ENCODE measurements around the gene LRRC53. TPM values are rescaled to one million over a fixed set of nuclear protein-coding genes. Genes with fewer than 3 reads are reported as not detected.

Gene LRRC53
- total RNA-seq, 2 donors from 2014 or later = not detected

DNA sequence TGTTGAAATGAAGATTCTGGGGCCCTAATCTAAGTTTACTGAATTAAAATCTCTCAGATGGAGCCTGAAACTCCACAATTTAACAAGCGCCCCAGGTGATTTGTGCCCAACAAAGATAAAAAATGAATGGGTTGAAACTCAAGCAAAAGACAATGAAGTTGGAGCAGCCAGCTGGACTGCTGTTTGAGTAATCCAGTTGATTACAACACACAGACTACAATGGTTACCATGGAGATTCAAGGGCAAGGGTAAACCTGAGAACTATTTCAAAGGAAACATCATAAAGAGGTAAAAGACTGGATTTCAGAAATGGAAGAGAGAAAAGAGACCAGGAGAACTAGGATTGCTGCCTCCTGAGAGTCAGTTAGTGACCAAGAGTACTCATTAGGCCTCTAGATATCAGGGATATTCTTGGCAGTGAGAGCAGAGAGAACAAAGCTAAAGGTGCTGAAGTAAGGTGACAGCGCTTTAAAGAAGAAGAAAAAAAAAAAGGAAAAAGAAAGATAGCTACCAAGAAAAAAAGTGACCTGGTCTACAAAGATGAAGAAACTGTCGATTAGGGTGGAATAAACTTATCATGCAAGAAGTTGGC, 44.5 kb downstream of the LRRC53 start:
- no peak for DNase-seq (ENCODE audit: low spot score in 2 of 2)
- Mint-ChIP-seq H3K9me3 (no peaks in the 10 kb centered on the region), H3K27ac (no peak overlapping the region), H3K36me3 (no peaks in the 10 kb centered on the region)
- no peak for ATAC-seq

DNA sequence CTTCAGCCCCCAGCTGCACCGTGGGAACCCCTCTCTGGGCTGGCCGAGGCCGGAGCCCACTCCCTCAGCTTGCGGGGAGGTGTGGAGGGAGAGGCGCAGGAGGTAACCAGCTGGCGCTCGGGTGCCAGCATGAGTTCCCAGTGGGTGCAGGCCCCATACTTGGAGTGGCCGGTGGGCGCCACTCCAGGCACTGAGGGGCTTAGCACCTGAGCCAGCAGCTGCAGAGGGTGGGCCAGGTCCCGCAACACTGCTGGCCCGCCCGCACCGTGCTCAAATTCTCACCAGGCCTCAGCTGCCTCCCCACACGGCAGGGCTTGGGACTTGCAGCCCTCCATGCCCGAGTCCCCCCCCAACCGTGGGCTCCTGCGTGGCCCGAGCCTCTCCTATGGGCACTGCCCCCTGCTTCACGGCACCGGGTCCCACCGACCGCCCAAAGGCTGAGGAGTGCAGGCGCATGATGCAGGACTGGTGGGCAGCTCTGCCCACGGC, 47.2 kb downstream of the LRRC53 start:
- no peak overlapping the region for H3K27ac Mint-ChIP-seq
- no peak for DNase-seq (ENCODE audit: low spot score in 2 of 2)
- H3K9me3 Mint-ChIP-seq = no peaks in the 10 kb centered on the region
- H3K36me3 Mint-ChIP-seq = no peaks in the 10 kb centered on the region
- no peak for ATAC-seq

- no peak for ATAC-seq
Measured at GRCh38 chr1:74464037-74464436, 48.4 kb downstream of the LRRC53 start.

DNA sequence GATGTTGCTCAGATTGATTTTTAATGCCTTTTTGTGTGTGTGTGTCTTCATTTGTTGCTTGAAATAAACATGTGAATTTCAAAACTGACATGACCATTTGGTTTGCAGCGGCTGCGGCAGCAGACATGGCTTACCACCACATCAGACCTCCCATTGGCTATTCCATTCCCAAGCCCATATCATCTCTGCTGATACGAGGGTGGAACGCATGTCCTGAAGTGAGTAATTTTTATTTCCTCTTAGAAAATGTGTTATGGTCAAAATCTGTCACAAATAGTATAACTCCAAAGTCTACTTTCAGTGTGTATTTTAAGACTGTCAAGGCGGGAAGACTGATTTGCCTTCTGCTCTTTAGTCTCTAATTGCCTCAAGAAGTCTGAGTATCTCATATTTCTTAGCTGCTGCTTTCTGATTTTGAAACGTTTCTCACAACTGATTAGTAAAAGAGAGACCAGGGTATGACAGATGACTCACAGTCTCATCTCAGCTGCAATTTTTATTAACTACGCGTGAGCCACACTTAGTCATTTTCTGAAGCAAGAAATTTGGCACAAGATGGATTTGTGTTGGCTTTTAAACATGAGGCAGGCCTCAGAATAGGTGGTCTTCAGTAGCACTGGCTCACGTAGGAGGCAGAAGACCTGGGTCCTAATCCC, 49.0 kb downstream of the LRRC53 start:
- no peak overlapping the region for H3K27ac Mint-ChIP-seq
- ATAC-seq = peak in 1 of 2 donors; percentile 74
- no peaks in the 10 kb centered on the region for H3K9me3 Mint-ChIP-seq
- no peak for DNase-seq (ENCODE audit: low spot score in 2 of 2)
- H3K36me3 Mint-ChIP-seq = no peaks in the 10 kb centered on the region

More at GRCh38 chr1:74464037-74464436, 48.4 kb downstream of the LRRC53 start:
- Mint-ChIP-seq H3K27ac (no peak overlapping the region), H3K36me3 (no peaks in the 10 kb centered on the region), H3K9me3 (no peaks in the 10 kb centered on the region)
- no peak for DNase-seq (ENCODE audit: low spot score in 2 of 2)

DNA sequence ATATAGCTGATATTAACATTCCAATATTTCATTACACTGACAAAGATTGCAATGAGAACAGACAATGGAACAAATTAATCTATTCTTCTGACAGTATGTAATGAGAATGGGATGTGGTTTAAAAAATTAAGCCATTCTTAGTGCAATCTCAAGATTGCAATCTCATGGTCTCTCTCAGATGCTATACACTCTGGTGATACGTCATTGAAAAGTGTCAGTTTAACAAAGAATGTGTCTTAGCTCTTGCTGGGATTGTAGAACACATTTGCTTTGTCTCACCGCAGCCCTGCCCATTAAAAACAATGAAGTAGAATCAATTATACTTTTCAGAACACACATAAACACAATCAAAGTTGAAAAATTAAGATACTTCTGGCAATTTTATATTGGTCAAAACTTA, 55.2 kb downstream of the LRRC53 start:
- Mint-ChIP-seq H3K36me3 (no peaks in the 10 kb centered on the region), H3K9me3 (no peaks in the 10 kb centered on the region), H3K27ac (no peak overlapping the region)
- DNase-seq (ENCODE audit: low spot score in 2 of 2) (no peak), ATAC-seq (no peak)

GRCh38 chr1:74455390-74455789, 57.0 kb downstream of the LRRC53 start:
- Mint-ChIP-seq H3K27ac (no peak overlapping the region), H3K36me3 (no peaks in the 10 kb centered on the region), H3K9me3 (no peaks in the 10 kb centered on the region)
- no peak for DNase-seq (ENCODE audit: low spot score in 2 of 2)
- ATAC-seq = peak in 1 of 2 donors; percentile 24

DNA sequence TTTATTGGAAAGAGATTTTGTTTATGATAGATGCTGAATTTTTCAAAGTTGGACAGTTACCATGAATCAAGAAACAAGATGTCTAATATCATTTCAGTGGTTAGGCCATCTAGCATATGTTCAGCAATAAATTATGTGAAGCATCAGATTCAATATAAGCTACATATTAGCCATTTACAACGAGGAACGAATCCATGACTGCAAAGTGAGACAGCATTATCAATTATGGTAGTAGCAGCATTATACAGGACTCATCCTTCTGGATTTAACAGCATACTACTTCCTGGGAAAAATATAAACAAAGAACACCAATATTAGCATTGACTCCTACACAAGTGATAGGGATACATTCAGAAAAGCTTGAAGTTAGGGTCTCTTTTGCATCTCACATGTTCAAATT, 59.1 kb downstream of the LRRC53 start:
- Mint-ChIP-seq H3K9me3 (peaks cover 0 to 3% of the 10 kb centered on the region in 2 donors), H3K36me3 (no peaks in the 10 kb centered on the region), H3K27ac (no peak overlapping the region)
- ATAC-seq (no peak), DNase-seq (ENCODE audit: low spot score in 2 of 2) (no peak)

DNA sequence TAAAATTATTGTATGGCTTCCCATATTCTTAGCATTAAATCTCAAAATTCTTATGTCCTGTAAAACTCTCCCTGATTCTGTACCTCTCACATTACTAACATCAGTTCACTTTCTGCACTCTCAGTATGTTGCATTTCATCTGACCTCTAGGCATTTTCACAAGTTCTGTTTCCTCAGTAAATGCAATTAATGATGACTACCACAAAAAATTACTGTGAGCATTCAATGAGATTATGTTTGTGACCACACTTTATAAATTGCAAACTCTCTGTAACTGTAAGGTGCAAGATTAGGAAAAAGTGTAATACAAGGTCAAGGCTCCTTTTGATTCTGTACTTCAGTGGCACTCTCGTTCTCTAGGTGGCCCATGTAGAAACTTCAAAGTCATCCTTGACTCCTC, 60.4 kb downstream of the LRRC53 start:
- H3K27ac Mint-ChIP-seq = no peak overlapping the region
- no peaks in the 10 kb centered on the region for H3K36me3 Mint-ChIP-seq
- no peak for DNase-seq (ENCODE audit: low spot score in 2 of 2)
- no peak for ATAC-seq
- peaks cover 0 to 3% of the 10 kb centered on the region in 2 donors for H3K9me3 Mint-ChIP-seq

GRCh38 chr1:74437035-74437434, 75.4 kb downstream of the LRRC53 start:
- Mint-ChIP-seq H3K36me3 (no peaks in the 10 kb centered on the region), H3K27ac (no peak overlapping the region), H3K9me3 (peaks cover 0 to 7% of the 10 kb centered on the region in 2 donors)
- no peak for ATAC-seq
- DNase-seq (ENCODE audit: low spot score in 2 of 2) = no peak

GRCh38 chr1:74436078-74436477, 76.3 kb downstream of the LRRC53 start:
- Mint-ChIP-seq H3K36me3 (no peaks in the 10 kb centered on the region), H3K27ac (no peak overlapping the region), H3K9me3 (peaks cover 0 to 2% of the 10 kb centered on the region in 2 donors)
- ATAC-seq = no peak
- no peak for DNase-seq (ENCODE audit: low spot score in 2 of 2)

GRCh38 chr1:74434321-74434720, 78.1 kb downstream of the LRRC53 start:
- Mint-ChIP-seq H3K9me3 (peaks cover 0 to 1% of the 10 kb centered on the region in 2 donors), H3K27ac (no peak overlapping the region), H3K36me3 (no peaks in the 10 kb centered on the region)
- no peak for DNase-seq (ENCODE audit: low spot score in 2 of 2)
- ATAC-seq = no peak

DNA sequence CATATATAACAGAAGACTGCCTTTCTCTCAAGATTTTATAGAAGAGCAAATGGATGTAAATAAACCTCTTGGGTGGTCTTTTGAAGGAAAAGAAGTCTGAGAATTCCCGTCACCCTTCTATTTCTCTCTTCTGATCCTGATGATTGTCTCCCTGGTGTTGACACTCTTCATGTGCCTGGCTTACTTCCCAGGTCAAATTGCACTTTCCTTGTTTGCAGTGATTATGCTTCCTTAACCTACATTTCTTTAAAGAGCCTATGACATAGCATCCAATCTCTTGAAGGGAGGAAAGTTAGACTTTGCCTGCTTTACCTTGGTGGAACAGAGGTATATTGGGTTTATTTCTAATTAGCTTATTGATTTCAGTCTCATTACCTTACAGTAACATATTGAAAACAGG, 80.1 kb downstream of the LRRC53 start:
- DNase-seq (ENCODE audit: low spot score in 2 of 2) (no peak), ATAC-seq (no peak)
- Mint-ChIP-seq H3K9me3 (peaks cover 0 to 6% of the 10 kb centered on the region in 2 donors), H3K27ac (no peak overlapping the region), H3K36me3 (no peaks in the 10 kb centered on the region)

DNA sequence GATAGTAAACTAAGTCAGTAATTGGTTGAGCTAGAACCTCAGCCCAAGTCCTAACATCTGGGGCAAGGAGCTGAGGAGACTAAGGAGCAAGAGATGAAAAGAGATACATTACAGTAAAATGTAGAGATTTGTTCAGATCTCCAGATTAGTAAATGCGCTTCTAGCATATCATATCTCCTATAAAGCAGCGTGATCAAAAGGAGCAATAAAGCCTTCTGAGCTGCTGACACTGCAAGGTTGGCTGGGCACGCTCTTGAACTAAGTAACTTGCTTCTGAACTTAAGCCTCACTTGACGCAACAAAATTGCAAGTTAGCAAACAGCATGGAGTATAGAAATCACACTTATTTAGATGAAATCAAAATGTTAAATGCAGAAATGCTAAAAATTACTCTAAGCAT, 80.9 kb downstream of the LRRC53 start:
- peaks cover 0 to 6% of the 10 kb centered on the region in 2 donors for H3K9me3 Mint-ChIP-seq
- DNase-seq (ENCODE audit: low spot score in 2 of 2) = no peak
- no peaks in the 10 kb centered on the region for H3K36me3 Mint-ChIP-seq
- ATAC-seq = no peak
- H3K27ac Mint-ChIP-seq = no peak overlapping the region

- H3K36me3 Mint-ChIP-seq = no peaks in the 10 kb centered on the region
- no peak for DNase-seq (ENCODE audit: low spot score in 2 of 2)
Measured at GRCh38 chr1:74430342-74430934, 82.0 kb downstream of the LRRC53 start.

GRCh38 chr1:74429580-74429979, 82.8 kb downstream of the LRRC53 start:
- no peak for ATAC-seq
- no peaks in the 10 kb centered on the region for H3K36me3 Mint-ChIP-seq
- no peak for DNase-seq (ENCODE audit: low spot score in 2 of 2)
- no peak overlapping the region for H3K27ac Mint-ChIP-seq
- peaks cover 0 to 6% of the 10 kb centered on the region in 2 donors for H3K9me3 Mint-ChIP-seq

More at GRCh38 chr1:74430342-74430934, 82.0 kb downstream of the LRRC53 start:
- Mint-ChIP-seq H3K9me3 (peaks cover 0 to 6% of the 10 kb centered on the region in 2 donors), H3K27ac (no peak overlapping the region)
- no peak for ATAC-seq

DNA sequence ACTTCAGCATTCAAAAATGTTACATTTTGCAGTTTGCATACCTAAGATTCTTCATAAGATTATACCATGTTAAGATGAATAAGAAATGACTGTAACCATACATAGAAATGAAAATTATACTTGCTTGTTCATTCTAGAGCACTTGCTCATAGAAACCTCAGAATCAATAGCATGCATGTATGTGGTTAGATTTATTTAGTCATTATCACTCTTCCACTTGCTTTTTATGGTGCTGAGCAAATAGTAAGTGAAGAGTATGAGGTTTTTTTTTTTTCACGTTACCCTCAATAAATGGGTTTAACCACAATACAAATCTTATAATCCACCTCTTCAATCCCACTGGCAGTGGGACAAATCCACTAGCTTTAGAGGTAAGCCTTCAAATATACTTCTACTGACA, 84.7 kb downstream of the LRRC53 start:
- ATAC-seq = no peak
- Mint-ChIP-seq H3K36me3 (no peaks in the 10 kb centered on the region), H3K27ac (no peak overlapping the region)

DNA sequence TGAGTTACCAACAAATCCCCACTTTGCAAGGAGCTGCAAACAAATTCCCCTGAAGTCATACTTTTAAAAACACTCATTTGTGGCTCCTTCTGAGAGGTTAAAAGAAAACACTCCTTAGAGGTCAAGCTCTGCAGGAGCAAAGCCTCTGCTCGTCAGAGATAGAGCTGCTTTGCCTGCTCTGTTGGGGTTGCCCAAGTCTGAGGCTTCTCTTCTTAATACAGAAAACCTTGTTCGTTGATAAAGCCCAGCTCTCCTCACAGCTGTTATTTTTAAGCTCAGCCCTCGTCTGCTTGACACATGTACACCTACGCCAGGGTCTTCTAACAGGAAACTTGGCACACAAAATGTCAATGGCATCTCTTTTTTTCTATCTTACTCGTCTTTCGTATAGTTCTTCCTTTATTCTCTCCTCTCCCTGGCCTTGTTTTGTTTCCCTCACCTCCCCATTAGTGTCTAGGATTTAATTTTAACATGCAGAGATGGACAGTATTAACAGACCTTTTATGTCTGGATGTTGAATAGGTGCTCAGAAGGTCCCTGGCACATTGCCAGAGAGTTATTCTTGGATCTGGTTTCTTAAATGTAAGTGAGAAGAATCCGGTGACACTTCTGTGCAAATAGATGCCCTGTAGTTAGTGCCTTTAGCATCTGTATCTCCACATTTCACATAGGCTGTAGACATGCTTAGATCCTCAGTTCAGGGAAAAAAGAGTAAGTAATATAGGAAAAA, 86.0 kb downstream of the LRRC53 start:
- Mint-ChIP-seq H3K36me3 (no peaks in the 10 kb centered on the region), H3K9me3 (peaks cover 0 to 6% of the 10 kb centered on the region in 2 donors), H3K27ac (no peak overlapping the region)
- ATAC-seq (no peak), DNase-seq (ENCODE audit: low spot score in 2 of 2) (no peak)

More for the DNA sequence above, 84.7 kb downstream of the LRRC53 start:
- peaks cover 0 to 6% of the 10 kb centered on the region in 2 donors for H3K9me3 Mint-ChIP-seq
- no peak for DNase-seq (ENCODE audit: low spot score in 2 of 2)

Measured in activated naive CD4-positive, alpha-beta T cell treated with anti-CD3 and anti-CD28 coated beads, Interleukin-2, amount 50 U/mL, for 72 hours (primary cell).